GM12874 (cell line): ENCODE measurements around the gene BRWD1.

ENCODE experiments used
- TF ChIP-seq, protein P1 (sequence below): IDR thresholded peaks from 2 replicates; pipeline ENCODE4 v1.5.1; 2011; ENCODE audit warnings: low read depth, mild to moderate bottlenecking, control low read depth, low read length, moderate library complexity; ENCODE audit not compliant: insufficient read depth

The BRWD1 gene

DNA sequence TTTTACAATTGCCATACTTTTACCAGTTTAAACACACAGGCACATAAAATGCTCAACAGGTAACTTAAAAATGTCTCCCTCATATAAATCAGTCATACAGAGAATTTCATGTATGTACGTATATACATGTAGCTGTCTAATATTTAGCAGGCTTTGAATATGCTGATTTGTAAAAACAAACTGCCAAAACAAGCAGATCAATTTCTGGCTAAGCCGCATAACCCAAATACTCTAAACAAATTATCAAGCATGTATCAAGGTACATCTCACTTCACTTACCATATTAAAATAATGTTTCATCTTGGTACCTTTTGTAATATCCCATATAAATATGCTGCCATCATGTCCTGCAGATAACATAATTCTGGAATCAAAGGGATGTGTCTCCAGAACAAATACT, 43.8 kb downstream of the BRWD1 start:
- TF ChIP-seq, protein P1, sequence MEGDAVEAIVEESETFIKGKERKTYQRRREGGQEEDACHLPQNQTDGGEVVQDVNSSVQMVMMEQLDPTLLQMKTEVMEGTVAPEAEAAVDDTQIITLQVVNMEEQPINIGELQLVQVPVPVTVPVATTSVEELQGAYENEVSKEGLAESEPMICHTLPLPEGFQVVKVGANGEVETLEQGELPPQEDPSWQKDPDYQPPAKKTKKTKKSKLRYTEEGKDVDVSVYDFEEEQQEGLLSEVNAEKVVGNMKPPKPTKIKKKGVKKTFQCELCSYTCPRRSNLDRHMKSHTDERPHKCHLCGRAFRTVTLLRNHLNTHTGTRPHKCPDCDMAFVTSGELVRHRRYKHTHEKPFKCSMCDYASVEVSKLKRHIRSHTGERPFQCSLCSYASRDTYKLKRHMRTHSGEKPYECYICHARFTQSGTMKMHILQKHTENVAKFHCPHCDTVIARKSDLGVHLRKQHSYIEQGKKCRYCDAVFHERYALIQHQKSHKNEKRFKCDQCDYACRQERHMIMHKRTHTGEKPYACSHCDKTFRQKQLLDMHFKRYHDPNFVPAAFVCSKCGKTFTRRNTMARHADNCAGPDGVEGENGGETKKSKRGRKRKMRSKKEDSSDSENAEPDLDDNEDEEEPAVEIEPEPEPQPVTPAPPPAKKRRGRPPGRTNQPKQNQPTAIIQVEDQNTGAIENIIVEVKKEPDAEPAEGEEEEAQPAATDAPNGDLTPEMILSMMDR: no peak

DNA sequence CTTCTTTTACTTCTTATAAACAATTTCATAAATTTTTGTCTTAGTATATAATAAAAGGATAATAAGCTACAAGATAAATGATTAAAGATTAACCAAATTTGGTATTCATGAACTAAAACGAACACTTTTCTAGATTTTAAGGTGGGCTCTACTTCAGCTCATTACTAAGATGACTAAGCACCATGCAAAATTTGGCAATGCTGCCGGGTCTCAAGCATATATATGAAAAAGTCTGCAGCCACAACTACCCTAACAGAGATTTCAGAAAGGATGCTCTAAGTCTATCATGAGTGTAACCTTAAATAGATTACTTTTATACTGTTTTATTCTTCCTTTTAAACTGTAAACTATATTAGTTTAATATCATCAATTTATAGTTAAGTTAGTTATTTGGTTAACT, 47.8 kb downstream of the BRWD1 start:
- TF ChIP-seq, protein P1: no peak

DNA sequence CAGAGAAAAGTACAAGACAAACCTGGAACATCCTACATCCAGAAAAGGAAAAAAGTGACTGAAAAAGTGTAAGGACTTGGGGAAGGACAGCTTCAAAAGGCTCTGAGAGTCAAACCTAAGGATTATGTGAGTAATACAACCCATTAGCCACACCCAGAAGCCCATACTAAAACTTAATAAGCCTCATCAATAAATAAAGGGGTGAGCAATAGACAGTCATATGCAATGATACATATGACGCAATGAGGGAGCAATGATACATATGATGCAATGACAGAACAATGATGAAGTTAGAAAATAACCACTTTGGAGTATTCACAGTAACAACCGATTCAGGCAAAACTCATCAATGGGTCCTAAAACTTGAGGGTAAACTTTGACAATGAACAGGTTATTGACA, 50.1 kb downstream of the BRWD1 start:
- TF ChIP-seq, protein P1: no peak

DNA sequence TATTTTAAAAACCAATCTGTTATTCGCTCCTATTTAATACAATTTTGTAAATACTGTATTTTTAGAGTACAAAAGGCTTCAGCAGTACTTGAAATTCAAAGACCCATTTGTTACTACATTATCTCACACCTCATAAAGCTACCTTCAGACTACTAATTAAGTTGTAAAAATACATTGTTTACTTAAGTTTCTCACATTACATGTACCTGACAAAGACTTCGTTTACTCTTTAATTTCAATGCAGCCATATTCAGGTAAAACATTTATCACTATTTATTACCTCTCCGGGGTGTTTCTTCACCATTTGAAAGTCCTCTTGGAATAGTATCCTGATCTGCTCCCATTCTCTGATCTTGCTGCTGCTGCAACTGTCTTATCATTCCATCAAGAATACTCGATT, 55.2 kb downstream of the BRWD1 start:
- TF ChIP-seq, protein P1: no peak

DNA sequence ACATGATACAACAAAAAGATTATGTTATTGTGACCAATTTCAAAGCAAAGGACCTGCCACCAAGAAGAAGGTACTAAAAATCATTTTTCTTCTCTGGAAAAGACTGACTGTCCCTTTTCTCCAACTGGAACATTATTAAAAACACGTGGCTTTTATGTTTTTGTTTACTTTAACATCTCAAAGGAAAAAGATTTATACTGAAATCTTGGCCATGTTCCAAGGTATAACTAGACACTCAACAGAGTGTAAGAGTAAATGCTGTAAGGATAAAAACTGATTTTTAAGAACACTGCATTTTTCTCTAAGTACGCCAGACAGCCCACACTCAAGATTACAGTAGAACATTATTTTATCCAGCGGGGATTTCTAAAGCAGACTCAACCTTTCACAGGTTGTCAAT, 62.1 kb downstream of the BRWD1 start:
- TF ChIP-seq, protein P1: no peak

DNA sequence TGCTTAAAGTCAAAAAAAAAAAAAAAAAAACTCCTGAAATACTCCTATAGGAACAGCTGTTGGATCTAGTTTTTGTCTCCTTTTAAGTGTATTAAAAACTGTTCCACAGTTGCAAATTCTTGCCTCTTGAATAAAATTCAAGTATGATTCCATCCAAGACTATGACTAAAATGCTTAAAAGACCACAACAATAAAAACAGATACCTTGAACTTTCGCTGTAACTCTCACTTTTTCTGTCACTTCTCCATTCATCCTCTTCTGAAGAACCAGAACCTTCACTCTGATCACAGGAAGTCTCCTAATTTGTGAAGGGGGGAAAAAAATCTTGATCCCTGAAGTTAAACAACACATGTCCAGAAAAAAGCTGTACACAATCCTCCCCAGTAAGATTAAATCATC, 75.2 kb downstream of the BRWD1 start:
- TF ChIP-seq, protein P1: no peak

DNA sequence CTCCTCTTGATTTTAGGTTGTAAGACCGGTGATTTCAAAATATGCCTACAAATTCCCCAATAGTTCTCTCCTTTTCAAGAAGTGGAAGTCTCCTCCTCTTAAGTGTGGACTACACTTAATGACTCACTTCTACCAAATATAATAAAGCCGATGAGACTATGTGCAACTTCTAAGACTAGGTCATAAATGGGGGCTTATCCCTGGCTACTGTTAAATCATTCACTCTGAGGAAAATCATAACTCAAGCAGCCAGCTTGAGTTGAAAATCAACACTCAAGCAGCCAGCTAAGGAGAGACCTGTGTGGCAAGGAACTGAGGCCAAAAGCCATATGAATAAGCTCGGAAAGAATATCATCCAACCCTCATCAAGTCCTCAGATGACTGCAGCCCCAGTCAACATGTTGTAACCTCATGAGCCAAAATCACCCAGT, 80.6 kb downstream of the BRWD1 start:
- TF ChIP-seq, protein P1: no peak

DNA sequence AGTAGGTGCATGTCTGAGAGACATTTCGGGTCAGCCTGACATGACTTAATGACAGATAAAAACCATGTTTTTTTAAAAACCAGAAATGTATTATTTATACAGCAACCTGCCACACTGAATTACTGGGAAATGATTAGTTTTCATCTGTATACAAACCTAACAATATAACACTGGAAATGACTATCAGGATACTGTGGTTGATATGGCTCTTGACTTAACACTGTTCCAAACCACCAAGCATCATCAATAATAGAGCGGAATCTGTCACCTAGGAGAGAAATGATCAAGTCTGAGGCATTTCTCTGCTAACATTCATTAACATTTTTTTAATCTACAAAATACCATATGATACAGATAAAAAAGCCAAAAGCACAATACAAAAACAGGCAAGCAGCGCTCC, 88.5 kb downstream of the BRWD1 start:
- TF ChIP-seq, protein P1: no peak
